Neural cell (in vitro differentiated cells): ENCODE results near the gene ZNF687. TPM values are rescaled to one million over a fixed set of nuclear protein-coding genes. Genes with fewer than 3 reads are reported as not detected.

ENCODE experiments used
- H2AFZ ChIP-seq: fragments of 200-600, 300-800 bp; sonication (generic), shearing (Covaris generic); 2 replicates; pipeline ENCODE4 v1.6.0; 2014; ENCODE audit warnings: low read depth, mild to moderate bottlenecking, antibody characterized with exemption, low read length, moderate library complexity
- H3F3A ChIP-seq: fragments of 200-600 bp; shearing (Covaris generic); 2 replicates; pipeline ENCODE4 v1.6.1; 2016; ENCODE audit warnings: mild to moderate bottlenecking, moderate library complexity, mixed read lengths, antibody characterized with exemption, low read length; ENCODE audit not compliant: insufficient read depth, poor library complexity, severe bottlenecking
- H3K27ac ChIP-seq: fragments of 200-600, 300-800 bp; sonication (generic), shearing (Covaris generic); 2 replicates; pipeline ENCODE4 v1.5.1; 2014; ENCODE audit warnings: mild to moderate bottlenecking, low read length, moderate library complexity
- H3K27me3 ChIP-seq: fragments of 300-800, 200-600 bp; sonication (generic), shearing (Covaris generic); 2 replicates; pipeline ENCODE4 v1.6.0; 2014; ENCODE audit warnings: mild to moderate bottlenecking, low read depth, low read length, moderate library complexity; ENCODE audit not compliant: insufficient read depth
- H3K36me3 ChIP-seq: fragments of 300-800, 200-600 bp; sonication (generic), shearing (Covaris generic); 2 replicates; pipeline ENCODE4 v1.5.1; 2014; ENCODE audit warnings: mild to moderate bottlenecking, antibody characterized with exemption, low read length, moderate library complexity; ENCODE audit not compliant: insufficient read depth
- H3K4me2 ChIP-seq: fragments of 300-800, 200-600 bp; sonication (generic), shearing (Covaris generic); 2 replicates; pipeline ENCODE4 v1.6.0; 2014; ENCODE audit warnings: mild to moderate bottlenecking, low read length
- H3K4me3 ChIP-seq: fragments of 300-800, 200-600 bp; sonication (generic), shearing (Covaris generic); 2 replicates; pipeline ENCODE4 v1.5.1; 2014; ENCODE audit warnings: mild to moderate bottlenecking, low read length, moderate library complexity
- H3K79me2 ChIP-seq: fragments of 200-600 bp; shearing (Covaris generic); replicated peaks from 2 replicates; pipeline ENCODE4 v1.6.0; 2014; ENCODE audit warnings: mild to moderate bottlenecking, low read length, moderate library complexity; ENCODE audit not compliant: insufficient read depth
- H3K9ac ChIP-seq: fragments of 300-800, 200-600 bp; sonication (generic), shearing (Covaris generic); 2 replicates; pipeline ENCODE4 v1.6.1; 2016; ENCODE audit warnings: mild to moderate bottlenecking, low read length, mixed read lengths
- H3K9me2 ChIP-seq: fragments of 200-600 bp; shearing (Covaris generic); 2 replicates; pipeline ENCODE4 v1.6.1; 2016; ENCODE audit warnings: mild to moderate bottlenecking, low read length, mixed read lengths; ENCODE audit not compliant: insufficient read depth
- H3K9me3 ChIP-seq: fragments of 200-600, 300-800 bp; sonication (generic), shearing (Covaris generic); 2 replicates; pipeline ENCODE4 v1.6.1; 2016; ENCODE audit warnings: mild to moderate bottlenecking, mixed run types, low read length, moderate library complexity, mixed read lengths
- H4K20me1 ChIP-seq: fragments of 200-600 bp; shearing (Covaris generic); 2 replicates; pipeline ENCODE4 v1.6.1; 2016; ENCODE audit warnings: mild to moderate bottlenecking, mixed run types; ENCODE audit not compliant: insufficient read depth
- EP300 ChIP-seq: fragments of 450-650 bp; conservative IDR thresholded peaks from 2 replicates; pipeline ENCODE4 v1.6.1; 2014; ENCODE audit warnings: antibody characterized with exemption, mild to moderate bottlenecking, moderate library complexity; ENCODE audit not compliant: poor library complexity, severe bottlenecking
- EZH2 ChIP-seq: fragments of 200-600, 300-800 bp; shearing (Covaris generic), sonication (generic); IDR thresholded peaks from 2 replicates; pipeline ENCODE4 v1.6.1; 2014; ENCODE audit warnings: antibody characterized with exemption, low read length, borderline replicate concordance, mild to moderate bottlenecking; ENCODE audit not compliant: insufficient read depth, poor library complexity, severe bottlenecking
- MXI1 ChIP-seq: fragments of 450-650 bp; conservative IDR thresholded peaks from 2 replicates; pipeline ENCODE4 v1.6.1; 2014; ENCODE audit warnings: antibody characterized with exemption, mild to moderate bottlenecking; ENCODE audit not compliant: poor library complexity, severe bottlenecking
- POLR2AphosphoS5 ChIP-seq: IDR thresholded peaks from 2 replicates; pipeline ENCODE4 v1.6.1; 2012
- RAD21 ChIP-seq: fragments of 450-650 bp; conservative IDR thresholded peaks from 2 replicates; pipeline ENCODE4 v1.6.1; 2014; ENCODE audit warnings: antibody characterized with exemption, mild to moderate bottlenecking, moderate library complexity
- SMC3 ChIP-seq: fragments of 450-650 bp; conservative IDR thresholded peaks from 2 replicates; pipeline ENCODE4 v1.6.1; 2014; ENCODE audit warnings: antibody characterized with exemption, mild to moderate bottlenecking, moderate library complexity; ENCODE audit not compliant: poor library complexity
- TAF1 ChIP-seq: IDR thresholded peaks from 2 replicates; pipeline ENCODE4 v1.6.1; 2012; ENCODE audit warnings: low read depth
- polyA plus RNA-seq: library from polyadenylated mRNA; depleted of rRNA; stranded (reverse); fragments of >200 nt; gene quantifications from 2 replicates; pipeline ENCODE4 v1.2.3, GENCODE V29; 2014
- TF ChIP-seq, protein P1 (sequence below): fragments of 450-650 bp; IDR thresholded peaks from 2 replicates; pipeline ENCODE4 v1.5.1; 2014; ENCODE audit warnings: antibody characterized with exemption, mild to moderate bottlenecking, moderate library complexity; ENCODE audit not compliant: poor library complexity, severe bottlenecking
- TF ChIP-seq, protein P2 (sequence below): IDR thresholded peaks from 2 replicates; pipeline ENCODE4 v1.6.1; 2012; ENCODE audit warnings: borderline replicate concordance

Gene ZNF687
- polyA plus RNA-seq, 1 donor from 2014 or later = 6.9 TPM

DNA sequence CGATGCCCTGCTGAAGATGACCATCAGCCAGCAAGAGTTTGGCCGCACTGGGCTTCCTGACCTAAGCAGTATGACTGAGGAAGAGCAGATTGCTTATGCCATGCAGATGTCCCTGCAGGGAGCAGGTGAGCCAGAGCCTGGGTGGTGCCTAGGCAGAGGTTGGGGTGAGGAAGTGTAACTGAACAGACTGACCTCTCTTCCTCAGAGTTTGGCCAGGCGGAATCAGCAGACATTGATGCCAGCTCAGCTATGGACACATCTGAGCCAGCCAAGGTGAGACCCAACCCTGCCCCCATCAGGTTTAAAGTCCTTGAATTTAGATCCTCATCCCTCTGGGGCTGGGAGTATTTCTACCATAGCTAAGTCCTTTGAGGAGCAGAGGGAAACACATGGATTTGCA lies 15.8 kb upstream of the ZNF687 start:
- H3K36me3 ChIP-seq = no peaks in the 10 kb centered on the region
- no peak overlapping the region for H3K9ac ChIP-seq

GRCh38 chr1:151266821-151267220 lies 15.3 kb upstream of the ZNF687 start:
- H3K4me3 ChIP-seq = no peak overlapping the region
- H4K20me1 ChIP-seq = no peaks in the 10 kb centered on the region
- H2AFZ ChIP-seq = no peak overlapping the region
- H3K9me3 ChIP-seq = no peaks in the 10 kb centered on the region
- TF ChIP-seq, protein P1, sequence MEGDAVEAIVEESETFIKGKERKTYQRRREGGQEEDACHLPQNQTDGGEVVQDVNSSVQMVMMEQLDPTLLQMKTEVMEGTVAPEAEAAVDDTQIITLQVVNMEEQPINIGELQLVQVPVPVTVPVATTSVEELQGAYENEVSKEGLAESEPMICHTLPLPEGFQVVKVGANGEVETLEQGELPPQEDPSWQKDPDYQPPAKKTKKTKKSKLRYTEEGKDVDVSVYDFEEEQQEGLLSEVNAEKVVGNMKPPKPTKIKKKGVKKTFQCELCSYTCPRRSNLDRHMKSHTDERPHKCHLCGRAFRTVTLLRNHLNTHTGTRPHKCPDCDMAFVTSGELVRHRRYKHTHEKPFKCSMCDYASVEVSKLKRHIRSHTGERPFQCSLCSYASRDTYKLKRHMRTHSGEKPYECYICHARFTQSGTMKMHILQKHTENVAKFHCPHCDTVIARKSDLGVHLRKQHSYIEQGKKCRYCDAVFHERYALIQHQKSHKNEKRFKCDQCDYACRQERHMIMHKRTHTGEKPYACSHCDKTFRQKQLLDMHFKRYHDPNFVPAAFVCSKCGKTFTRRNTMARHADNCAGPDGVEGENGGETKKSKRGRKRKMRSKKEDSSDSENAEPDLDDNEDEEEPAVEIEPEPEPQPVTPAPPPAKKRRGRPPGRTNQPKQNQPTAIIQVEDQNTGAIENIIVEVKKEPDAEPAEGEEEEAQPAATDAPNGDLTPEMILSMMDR = no peak
- no peak for TF ChIP-seq MXI1
- TF ChIP-seq RAD21 = no peak
- TF ChIP-seq TAF1 = no peak
- TF ChIP-seq SMC3 = no peak
- no peak overlapping the region for H3K27ac ChIP-seq
- H3K4me2 ChIP-seq = no peak overlapping the region
- H3K36me3 ChIP-seq = no peaks in the 10 kb centered on the region
- no peaks in the 10 kb centered on the region for H3K79me2 ChIP-seq
- no peaks in the 10 kb centered on the region for H3K9me2 ChIP-seq
- H3K27me3 ChIP-seq = no peaks in the 10 kb centered on the region
- H3F3A ChIP-seq = no peaks in the 10 kb centered on the region
- H3K9ac ChIP-seq = no peak overlapping the region

More for the DNA sequence above, 15.8 kb upstream of the ZNF687 start:
- H3K79me2 ChIP-seq = no peaks in the 10 kb centered on the region
- no peak overlapping the region for H3K4me2 ChIP-seq
- H3K4me3 ChIP-seq = no peak overlapping the region
- H3K9me3 ChIP-seq = no peaks in the 10 kb centered on the region
- H3K9me2 ChIP-seq = no peaks in the 10 kb centered on the region
- no peaks in the 10 kb centered on the region for H3F3A ChIP-seq
- H3K27ac ChIP-seq = no peak overlapping the region
- H4K20me1 ChIP-seq = no peaks in the 10 kb centered on the region
- H2AFZ ChIP-seq = no peak overlapping the region
- TF ChIP-seq EP300 (no peak), SMC3 (no peak), EZH2 (no peak), MXI1 (no peak), TAF1 (no peak)
- no peaks in the 10 kb centered on the region for H3K27me3 ChIP-seq

DNA sequence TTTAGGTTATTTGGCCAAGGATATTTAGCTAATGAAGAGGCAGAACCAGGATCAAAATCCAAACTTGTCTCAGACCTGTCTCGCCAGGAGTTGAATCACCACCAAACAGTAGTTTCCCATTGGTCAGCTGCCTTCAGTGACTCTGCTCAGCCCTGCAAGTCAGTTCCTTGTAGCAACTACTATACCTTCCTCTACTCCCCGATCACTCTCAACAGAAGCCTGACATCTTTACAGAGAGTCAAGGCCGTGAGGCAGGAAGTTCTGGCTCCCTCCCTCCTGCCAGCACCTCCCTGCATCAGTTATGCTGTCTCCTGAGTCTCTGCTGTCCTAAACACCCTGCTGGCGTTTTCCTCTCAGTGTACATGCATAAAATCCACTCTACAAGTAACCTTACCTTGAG lies 14.3 kb upstream of the ZNF687 start:
- Histone ChIP-seq H3K79me2 (no peaks in the 10 kb centered on the region), H3K9me3 (no peaks in the 10 kb centered on the region), H3K9me2 (no peaks in the 10 kb centered on the region), H3F3A (no peaks in the 10 kb centered on the region), H3K36me3 (no peaks in the 10 kb centered on the region), H3K9ac (no peak overlapping the region), H3K4me3 (no peak overlapping the region), H3K27ac (no peak overlapping the region), H4K20me1 (no peaks in the 10 kb centered on the region), H3K27me3 (no peaks in the 10 kb centered on the region), H3K4me2 (no peak overlapping the region), H2AFZ (no peak overlapping the region)
- TF ChIP-seq RAD21 = no peak
- no peak for TF ChIP-seq TAF1

DNA sequence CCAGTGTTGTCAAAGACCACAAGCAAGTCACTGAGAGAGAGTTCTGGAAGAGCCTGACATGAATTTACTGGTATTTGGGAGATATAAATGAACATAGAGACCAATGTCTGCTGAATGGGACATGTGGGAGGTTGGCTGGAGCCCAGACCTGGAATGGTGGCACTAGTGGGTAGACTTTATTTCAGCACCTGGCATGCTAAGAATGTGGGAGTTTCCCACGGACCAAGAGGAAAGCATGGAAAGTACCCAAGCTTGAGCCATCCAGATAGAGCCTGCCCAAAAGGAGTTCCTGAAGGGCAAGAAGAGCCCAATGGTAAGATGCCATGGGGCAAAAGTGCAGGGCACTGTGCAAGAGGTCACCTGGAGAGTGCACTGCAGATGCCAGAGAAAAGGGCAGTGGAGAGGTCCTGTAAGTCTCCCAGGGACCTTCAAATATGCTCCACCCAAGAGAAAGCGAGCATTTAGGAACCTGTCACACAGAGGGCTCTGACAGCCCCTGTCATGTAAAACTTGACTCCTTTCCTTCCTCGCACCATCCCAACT lies 8.1 kb upstream of the ZNF687 start:
- Histone ChIP-seq H3K27ac (no peak overlapping the region), H3K4me3 (no peak overlapping the region)

More for the DNA sequence above, 8.1 kb upstream of the ZNF687 start:
- no peak for TF ChIP-seq EZH2
- TF ChIP-seq RAD21 = no peak
- TF ChIP-seq MXI1 = no peak
- no peak for TF ChIP-seq TAF1
- TF ChIP-seq SMC3 = no peak
- TF ChIP-seq, protein P1 = no peak
- no peak for TF ChIP-seq EP300
- no peak for TF ChIP-seq POLR2AphosphoS5
- TF ChIP-seq, protein P2, sequence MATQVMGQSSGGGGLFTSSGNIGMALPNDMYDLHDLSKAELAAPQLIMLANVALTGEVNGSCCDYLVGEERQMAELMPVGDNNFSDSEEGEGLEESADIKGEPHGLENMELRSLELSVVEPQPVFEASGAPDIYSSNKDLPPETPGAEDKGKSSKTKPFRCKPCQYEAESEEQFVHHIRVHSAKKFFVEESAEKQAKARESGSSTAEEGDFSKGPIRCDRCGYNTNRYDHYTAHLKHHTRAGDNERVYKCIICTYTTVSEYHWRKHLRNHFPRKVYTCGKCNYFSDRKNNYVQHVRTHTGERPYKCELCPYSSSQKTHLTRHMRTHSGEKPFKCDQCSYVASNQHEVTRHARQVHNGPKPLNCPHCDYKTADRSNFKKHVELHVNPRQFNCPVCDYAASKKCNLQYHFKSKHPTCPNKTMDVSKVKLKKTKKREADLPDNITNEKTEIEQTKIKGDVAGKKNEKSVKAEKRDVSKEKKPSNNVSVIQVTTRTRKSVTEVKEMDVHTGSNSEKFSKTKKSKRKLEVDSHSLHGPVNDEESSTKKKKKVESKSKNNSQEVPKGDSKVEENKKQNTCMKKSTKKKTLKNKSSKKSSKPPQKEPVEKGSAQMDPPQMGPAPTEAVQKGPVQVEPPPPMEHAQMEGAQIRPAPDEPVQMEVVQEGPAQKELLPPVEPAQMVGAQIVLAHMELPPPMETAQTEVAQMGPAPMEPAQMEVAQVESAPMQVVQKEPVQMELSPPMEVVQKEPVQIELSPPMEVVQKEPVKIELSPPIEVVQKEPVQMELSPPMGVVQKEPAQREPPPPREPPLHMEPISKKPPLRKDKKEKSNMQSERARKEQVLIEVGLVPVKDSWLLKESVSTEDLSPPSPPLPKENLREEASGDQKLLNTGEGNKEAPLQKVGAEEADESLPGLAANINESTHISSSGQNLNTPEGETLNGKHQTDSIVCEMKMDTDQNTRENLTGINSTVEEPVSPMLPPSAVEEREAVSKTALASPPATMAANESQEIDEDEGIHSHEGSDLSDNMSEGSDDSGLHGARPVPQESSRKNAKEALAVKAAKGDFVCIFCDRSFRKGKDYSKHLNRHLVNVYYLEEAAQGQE = no peak
- H3K4me2 ChIP-seq = no peak overlapping the region
- no peaks in the 10 kb centered on the region for H3K79me2 ChIP-seq
- H3F3A ChIP-seq = no peaks in the 10 kb centered on the region
- H3K9me2 ChIP-seq = no peaks in the 10 kb centered on the region
- no peaks in the 10 kb centered on the region for H3K27me3 ChIP-seq
- no peaks in the 10 kb centered on the region for H3K36me3 ChIP-seq
- H3K9ac ChIP-seq = no peak overlapping the region
- H4K20me1 ChIP-seq = no peaks in the 10 kb centered on the region
- no peak overlapping the region for H2AFZ ChIP-seq
- no peaks in the 10 kb centered on the region for H3K9me3 ChIP-seq
